Naive thymus-derived CD8-positive, alpha-beta T cell (primary cell): Measurements from ENCODE around the gene FAM47E. TPM values are rescaled to one million over a fixed set of nuclear protein-coding genes. Genes with fewer than 3 reads are reported as not detected.

Experiments used
- ATAC-seq, 2 donors: fragments of 150-1000 bp; cut with Tn5 transposase in 1 of 2; sonication (Bioruptor Pico), chemical (Tn5 transposase) in 1 of 2; 1 replicate in 1 of 2; 2 replicates in 1 of 2; pipeline ENCODE4 v1.10.0; 2021; ENCODE audit warnings: mild to moderate bottlenecking in 2 of 2, moderate library complexity in 2 of 2
- POLR2A ChIA-PET: fragments of 350-600 bp; sonication (Branson Sonifier 250); formaldehyde crosslinking; loops from one replicate; lab custom pipeline; 2021; ENCODE audit warnings: antibody characterized with exemption; lab: Charles Lee
- DNase-seq, 10 donors: peaks; one replicate each; pipeline versions ENCODE4 v3.0.0 to v3.0.0-alpha.2; 2020 to 2022
- H3K27ac Mint-ChIP-seq, 10 donors: one replicate each; pipeline ENCODE4 v1.8.0; 2020 to 2022; ENCODE audit warnings: mild to moderate bottlenecking in 10 of 10, mixed read lengths in 10 of 10, moderate library complexity in 4 of 10, inconsistent platforms in 1 of 10
- H3K27me3 Mint-ChIP-seq, 5 donors: one replicate each; pipeline ENCODE4 v1.8.0; 2021 to 2022; ENCODE audit warnings: mixed read lengths in 5 of 5
- H3K36me3 Mint-ChIP-seq, 3 donors: one replicate each; pipeline ENCODE4 v1.8.0; 2020 to 2022; ENCODE audit warnings: mixed read lengths in 3 of 3, mild to moderate bottlenecking in 2 of 3, inconsistent platforms in 1 of 3
- H3K4me1 Mint-ChIP-seq, 4 donors: one replicate each; pipeline ENCODE4 v1.8.0; 2021 to 2022; ENCODE audit warnings: mixed read lengths in 4 of 4
- H3K4me3 Mint-ChIP-seq, 10 donors: one replicate each; pipeline ENCODE4 v1.8.0; 2020 to 2022; ENCODE audit warnings: mild to moderate bottlenecking in 10 of 10, mixed read lengths in 10 of 10, moderate library complexity in 6 of 10, inconsistent platforms in 1 of 10
- H3K9me3 Mint-ChIP-seq, 9 donors: one replicate each; pipeline ENCODE4 v1.8.0; 2020 to 2022; ENCODE audit warnings: mixed read lengths in 9 of 9, mild to moderate bottlenecking in 3 of 9, inconsistent platforms in 1 of 9, moderate library complexity in 1 of 9
- polyA plus RNA-seq, 3 donors: library from polyadenylated mRNA; unstranded; fragments of 300-500 nt; fragmentation: Illumina TruSeq; gene quantifications; one replicate each; pipeline ENCODE4 v1.2.3, GENCODE V29; 2021
- total RNA-seq, 8 experiments: library from RNA in 2 of 8; stranded (reverse) in 2 of 8; gene quantifications; one replicate each; pipeline ENCODE4 v1.2.3 and lab custom pipeline; 2021 to 2026

Gene FAM47E
- total and polyA plus RNA-seq, 5 experiments from 2014 or later: 0.60 to 1.3 (median 0.64) TPM; not detected in 2

DNA sequence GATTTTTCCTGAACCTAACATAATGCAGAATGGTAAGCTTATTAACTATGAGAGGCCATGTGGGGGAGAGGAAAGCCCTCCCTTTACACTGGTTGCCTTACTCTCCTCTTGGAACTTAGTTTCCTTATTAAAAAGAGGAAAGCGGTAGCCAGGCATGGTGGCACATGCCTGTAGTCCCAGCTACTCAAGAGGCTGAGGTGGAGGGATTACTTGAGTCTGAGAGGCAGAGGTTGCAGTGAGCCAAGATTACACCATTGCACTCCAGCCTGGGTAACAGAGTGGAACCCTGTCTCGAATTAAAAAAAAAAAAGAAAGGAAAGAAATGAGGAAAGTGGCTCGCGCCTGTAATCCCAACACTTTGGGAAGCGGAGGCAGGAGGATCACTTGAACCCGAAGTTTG, 2.0 kb downstream of the FAM47E start:
- peaks cover 35 to 90% (median 53%) of the 10 kb centered on the region in 5 donors for H3K27me3 Mint-ChIP-seq
- ATAC-seq: no peak
- DNase-seq: no peak
- no peaks in the 10 kb centered on the region for H3K9me3 Mint-ChIP-seq
- H3K4me1 Mint-ChIP-seq: peaks cover 4 to 10% (median 8%) of the 10 kb centered on the region in 4 donors
- H3K4me3 Mint-ChIP-seq: no peak overlapping the region
- H3K36me3 Mint-ChIP-seq: no peaks in the 10 kb centered on the region
- POLR2A ChIA-PET: no interaction called here
- H3K27ac Mint-ChIP-seq: no peak overlapping the region

DNA sequence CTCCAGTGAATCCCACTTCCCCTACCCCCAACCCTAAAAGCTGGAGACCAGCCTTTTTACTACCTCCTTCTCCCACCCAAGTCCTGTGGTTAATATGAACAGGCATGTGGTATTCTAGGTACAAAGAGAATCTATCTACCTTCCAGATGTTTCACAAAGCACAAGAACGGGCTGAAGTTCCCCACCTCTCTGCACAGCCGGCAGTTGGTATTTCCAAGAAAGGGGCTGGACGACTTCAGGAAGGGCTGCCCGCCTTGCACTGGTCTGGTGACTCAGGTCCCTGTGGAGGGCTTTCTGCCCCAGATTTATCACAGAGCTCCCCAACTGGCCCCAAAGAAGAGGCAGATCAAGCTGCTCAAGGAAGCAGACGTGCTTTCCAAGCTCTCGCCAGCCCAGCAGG, 4.5 kb downstream of the FAM47E start:
- POLR2A ChIA-PET: no interaction called here
- no peak for ATAC-seq
- Mint-ChIP-seq H3K4me1 (peaks cover 4 to 7% (median 5%) of the 10 kb centered on the region in 4 donors), H3K4me3 (no peak overlapping the region), H3K36me3 (no peaks in the 10 kb centered on the region), H3K9me3 (no peaks in the 10 kb centered on the region), H3K27ac (no peak overlapping the region), H3K27me3 (peaks cover 23 to 68% (median 41%) of the 10 kb centered on the region in 5 donors)
- DNase-seq: no peak

DNA sequence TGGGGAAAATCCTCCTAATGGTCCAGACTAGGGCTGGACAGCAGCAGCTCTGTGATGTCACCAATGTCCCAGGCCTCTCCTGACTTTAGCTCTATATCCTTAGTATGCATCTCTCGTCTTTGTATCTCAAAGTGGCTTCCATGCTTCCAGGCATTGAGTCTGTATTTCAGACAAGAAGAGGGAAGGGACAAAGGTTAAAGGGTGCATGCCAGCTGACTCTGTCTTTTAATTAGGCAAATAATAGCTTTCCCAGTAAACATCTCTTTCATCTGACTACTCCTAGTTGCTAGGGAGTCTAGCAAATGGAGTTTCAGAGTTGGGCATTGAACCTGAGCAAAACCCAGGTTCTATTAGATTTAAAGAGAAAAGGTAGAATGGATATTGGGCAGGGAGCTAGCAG, 5.4 kb downstream of the FAM47E start:
- Mint-ChIP-seq H3K4me3 (no peak overlapping the region), H3K36me3 (no peaks in the 10 kb centered on the region), H3K4me1 (peaks cover 0 to 3% (median 0%) of the 10 kb centered on the region in 4 donors), H3K9me3 (no peaks in the 10 kb centered on the region), H3K27me3 (peaks cover 20 to 58% (median 36%) of the 10 kb centered on the region in 5 donors), H3K27ac (no peak overlapping the region)
- POLR2A ChIA-PET: no interaction called here
- DNase-seq (no peak), ATAC-seq (no peak)

GRCh38 chr4:76257824-76258223, 6.3 kb downstream of the FAM47E start:
- H3K36me3 Mint-ChIP-seq: no peaks in the 10 kb centered on the region
- POLR2A ChIA-PET: no interaction called here
- H3K9me3 Mint-ChIP-seq: no peaks in the 10 kb centered on the region
- DNase-seq (no peak), ATAC-seq (no peak)
- no peak overlapping the region for H3K27ac Mint-ChIP-seq
- H3K4me1 Mint-ChIP-seq: no peaks in the 10 kb centered on the region
- no peak overlapping the region for H3K4me3 Mint-ChIP-seq
- H3K27me3 Mint-ChIP-seq: peaks cover 16 to 50% (median 28%) of the 10 kb centered on the region in 5 donors

- POLR2A ChIA-PET: no interaction called here
- H3K27me3 Mint-ChIP-seq: peaks cover 4 to 22% (median 7%) of the 10 kb centered on the region in 5 donors
- H3K4me3 Mint-ChIP-seq: no peak overlapping the region
- no peaks in the 10 kb centered on the region for H3K36me3 Mint-ChIP-seq
- H3K9me3 Mint-ChIP-seq: no peaks in the 10 kb centered on the region
- ATAC-seq (no peak), DNase-seq (no peak)
- H3K4me1 Mint-ChIP-seq: no peaks in the 10 kb centered on the region
- no peak overlapping the region for H3K27ac Mint-ChIP-seq
Measured at GRCh38 chr4:76260571-76260970, 9.1 kb downstream of the FAM47E start.

GRCh38 chr4:76265631-76266218, 14.2 kb downstream of the FAM47E start:
- POLR2A ChIA-PET: no interaction called here
- DNase-seq: no peak
- H3K4me3 Mint-ChIP-seq: no peak overlapping the region
- peaks cover 0 to 2% (median 0%) of the 10 kb centered on the region in 5 donors for H3K27me3 Mint-ChIP-seq
- H3K9me3 Mint-ChIP-seq: no peaks in the 10 kb centered on the region
- peaks cover 0 to 1% (median 0%) of the 10 kb centered on the region in 4 donors for H3K4me1 Mint-ChIP-seq
- no peaks in the 10 kb centered on the region for H3K36me3 Mint-ChIP-seq
- no peak overlapping the region for H3K27ac Mint-ChIP-seq
- ATAC-seq: no peak

DNA sequence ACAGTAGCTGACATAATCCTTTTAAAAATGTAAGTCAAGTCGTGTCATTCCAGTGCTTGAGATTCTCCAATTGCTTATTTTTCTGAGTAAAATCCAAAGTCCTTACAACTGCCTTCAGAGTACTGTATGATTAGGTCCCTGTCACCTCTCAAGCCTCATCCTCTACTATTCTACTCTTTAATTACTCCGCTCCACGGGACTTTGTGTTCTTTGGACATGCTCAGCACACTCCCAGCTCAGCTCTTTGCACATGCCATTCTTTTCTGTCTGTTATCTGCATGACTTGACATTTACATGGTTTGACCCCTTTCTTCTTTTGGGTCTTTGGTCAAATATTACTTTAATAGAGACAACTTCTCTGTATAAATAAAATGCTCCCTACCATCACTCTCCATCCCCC, 15.1 kb downstream of the FAM47E start:
- no peak for ATAC-seq
- no peak overlapping the region for H3K27ac Mint-ChIP-seq
- H3K36me3 Mint-ChIP-seq: no peaks in the 10 kb centered on the region
- no peaks in the 10 kb centered on the region for H3K9me3 Mint-ChIP-seq
- POLR2A ChIA-PET: no interaction called here
- H3K4me3 Mint-ChIP-seq: no peak overlapping the region
- H3K27me3 Mint-ChIP-seq: peaks cover 0 to 4% (median 0%) of the 10 kb centered on the region in 5 donors
- H3K4me1 Mint-ChIP-seq: peaks cover 0 to 2% (median 0%) of the 10 kb centered on the region in 4 donors
- no peak for DNase-seq

DNA sequence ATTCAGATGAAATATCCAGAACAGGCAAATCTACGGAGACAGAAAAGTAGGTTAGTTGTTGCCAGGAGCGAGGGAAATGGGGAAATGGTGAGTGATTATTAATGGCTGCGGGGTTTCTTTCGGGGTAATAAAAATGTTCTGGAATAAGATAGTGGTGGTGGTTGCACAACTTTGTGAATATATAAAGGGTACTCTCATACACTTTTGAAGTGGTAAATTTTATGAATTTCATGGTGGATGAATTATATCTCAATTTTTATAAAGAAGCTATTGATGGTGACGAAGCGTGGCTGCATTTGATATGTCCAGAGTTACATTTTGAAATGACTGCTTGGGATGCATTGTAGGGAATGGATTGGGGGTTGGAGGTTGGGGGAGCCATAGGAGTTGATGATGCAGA, 16.3 kb downstream of the FAM47E start:
- peaks cover 0 to 2% (median 0%) of the 10 kb centered on the region in 4 donors for H3K4me1 Mint-ChIP-seq
- peaks cover 0 to 4% (median 0%) of the 10 kb centered on the region in 5 donors for H3K27me3 Mint-ChIP-seq
- no peaks in the 10 kb centered on the region for H3K9me3 Mint-ChIP-seq
- no peak overlapping the region for H3K27ac Mint-ChIP-seq
- POLR2A ChIA-PET: interaction anchor here (0.6 kb wide), 1 partner anchor 14 kb away, joined by 3 read pairs; no protein-coding TSS in a partner anchor
- H3K36me3 Mint-ChIP-seq: no peaks in the 10 kb centered on the region
- H3K4me3 Mint-ChIP-seq: no peak overlapping the region
- ATAC-seq (no peak), DNase-seq (no peak)

GRCh38 chr4:76270244-76271175, 19.0 kb downstream of the FAM47E start:
- DNase-seq (no peak), ATAC-seq (no peak)
- Mint-ChIP-seq H3K27ac (no peak overlapping the region), H3K4me3 (no peak overlapping the region), H3K4me1 (peaks cover 0 to 2% (median 0%) of the 10 kb centered on the region in 4 donors), H3K36me3 (no peaks in the 10 kb centered on the region), H3K9me3 (no peaks in the 10 kb centered on the region), H3K27me3 (peaks cover 0 to 10% (median 3%) of the 10 kb centered on the region in 5 donors)
- POLR2A ChIA-PET: no interaction called here

DNA sequence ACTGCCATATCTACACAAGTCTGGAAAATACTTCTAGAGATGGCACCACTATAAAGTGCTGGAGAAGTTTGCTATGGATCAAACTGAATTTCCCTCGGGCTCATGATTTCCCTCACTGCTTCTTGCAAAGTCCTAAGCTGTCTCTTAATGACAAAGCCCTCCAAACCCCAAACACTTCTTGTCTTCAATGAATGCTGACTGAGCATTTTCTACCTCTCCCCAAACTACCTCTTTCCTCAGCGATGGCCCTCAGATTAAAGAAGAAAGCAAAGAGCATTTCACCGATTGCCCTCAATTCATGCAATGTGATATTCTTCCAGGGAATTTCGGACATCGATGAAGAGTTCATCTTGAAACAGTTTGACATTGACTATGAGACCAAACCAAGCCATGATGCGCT, 19.7 kb downstream of the FAM47E start:
- H3K4me3 Mint-ChIP-seq: no peak overlapping the region
- DNase-seq (no peak), ATAC-seq (no peak)
- no peak overlapping the region for H3K27ac Mint-ChIP-seq
- H3K9me3 Mint-ChIP-seq: no peaks in the 10 kb centered on the region
- no peaks in the 10 kb centered on the region for H3K36me3 Mint-ChIP-seq
- peaks cover 0 to 14% (median 8%) of the 10 kb centered on the region in 5 donors for H3K27me3 Mint-ChIP-seq
- H3K4me1 Mint-ChIP-seq: peaks cover 0 to 2% (median 0%) of the 10 kb centered on the region in 4 donors
- POLR2A ChIA-PET: no interaction called here

DNA sequence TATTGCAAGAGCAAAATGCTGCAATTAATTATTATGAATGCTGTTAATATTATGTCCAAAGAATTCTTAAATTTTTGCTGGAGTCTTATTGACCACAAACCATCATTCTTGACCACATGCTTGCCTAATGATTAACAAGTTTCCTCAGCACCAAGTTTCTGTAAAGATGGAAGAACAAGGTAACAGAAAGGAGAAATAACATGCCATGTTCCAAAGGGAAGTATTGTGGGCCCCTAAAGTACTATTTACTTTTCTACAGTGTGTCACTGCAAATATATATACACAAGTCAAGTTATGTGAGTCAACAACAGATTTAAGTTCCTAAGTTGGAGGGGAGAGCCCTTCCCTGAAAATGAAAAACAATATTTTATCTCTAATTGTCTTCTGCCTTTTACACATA, 20.6 kb downstream of the FAM47E start:
- H3K27me3 Mint-ChIP-seq: peaks cover 7 to 14% (median 9%) of the 10 kb centered on the region in 5 donors
- no peaks in the 10 kb centered on the region for H3K9me3 Mint-ChIP-seq
- POLR2A ChIA-PET: no interaction called here
- ATAC-seq (no peak), DNase-seq (no peak)
- no peak overlapping the region for H3K27ac Mint-ChIP-seq
- peaks cover 0 to 6% (median 1%) of the 10 kb centered on the region in 4 donors for H3K4me1 Mint-ChIP-seq
- H3K36me3 Mint-ChIP-seq: no peaks in the 10 kb centered on the region
- no peak overlapping the region for H3K4me3 Mint-ChIP-seq

GRCh38 chr4:76272582-76272981, 21.1 kb downstream of the FAM47E start:
- ATAC-seq (no peak), DNase-seq (no peak)
- H3K36me3 Mint-ChIP-seq: no peaks in the 10 kb centered on the region
- H3K27ac Mint-ChIP-seq: no peak overlapping the region
- POLR2A ChIA-PET: no interaction called here
- H3K4me3 Mint-ChIP-seq: no peak overlapping the region
- H3K4me1 Mint-ChIP-seq: peaks cover 0 to 6% (median 1%) of the 10 kb centered on the region in 4 donors
- no peaks in the 10 kb centered on the region for H3K9me3 Mint-ChIP-seq
- peaks cover 7 to 14% (median 9%) of the 10 kb centered on the region in 5 donors for H3K27me3 Mint-ChIP-seq

DNA sequence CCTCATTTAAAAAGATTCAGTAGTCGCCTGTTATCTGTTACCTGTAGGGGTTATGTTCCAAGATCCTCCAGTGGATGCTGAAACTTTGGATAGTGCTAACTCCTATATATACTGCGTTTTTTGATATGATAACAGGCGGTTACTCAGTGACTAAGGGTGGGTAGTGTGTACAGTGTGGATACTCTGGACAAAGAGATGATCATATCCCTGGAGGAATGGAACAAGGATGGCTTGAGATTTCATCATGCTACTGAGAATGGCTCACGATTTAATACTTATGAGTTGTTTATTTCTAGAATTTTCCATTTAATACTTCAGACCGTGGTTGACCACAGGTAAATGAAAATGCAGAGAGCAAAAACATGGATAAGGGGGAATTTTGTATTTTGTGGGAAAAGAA, 21.5 kb downstream of the FAM47E start:
- no peak for DNase-seq
- Mint-ChIP-seq H3K27me3 (peaks cover 7 to 14% (median 9%) of the 10 kb centered on the region in 5 donors), H3K9me3 (no peaks in the 10 kb centered on the region), H3K4me3 (no peak overlapping the region), H3K4me1 (peaks cover 0 to 6% (median 1%) of the 10 kb centered on the region in 4 donors), H3K36me3 (no peaks in the 10 kb centered on the region), H3K27ac (no peak overlapping the region)
- no peak for ATAC-seq
- POLR2A ChIA-PET: no interaction called here
